ENCODE data around the gene PHF21A.

PHF21A gene

DNA sequence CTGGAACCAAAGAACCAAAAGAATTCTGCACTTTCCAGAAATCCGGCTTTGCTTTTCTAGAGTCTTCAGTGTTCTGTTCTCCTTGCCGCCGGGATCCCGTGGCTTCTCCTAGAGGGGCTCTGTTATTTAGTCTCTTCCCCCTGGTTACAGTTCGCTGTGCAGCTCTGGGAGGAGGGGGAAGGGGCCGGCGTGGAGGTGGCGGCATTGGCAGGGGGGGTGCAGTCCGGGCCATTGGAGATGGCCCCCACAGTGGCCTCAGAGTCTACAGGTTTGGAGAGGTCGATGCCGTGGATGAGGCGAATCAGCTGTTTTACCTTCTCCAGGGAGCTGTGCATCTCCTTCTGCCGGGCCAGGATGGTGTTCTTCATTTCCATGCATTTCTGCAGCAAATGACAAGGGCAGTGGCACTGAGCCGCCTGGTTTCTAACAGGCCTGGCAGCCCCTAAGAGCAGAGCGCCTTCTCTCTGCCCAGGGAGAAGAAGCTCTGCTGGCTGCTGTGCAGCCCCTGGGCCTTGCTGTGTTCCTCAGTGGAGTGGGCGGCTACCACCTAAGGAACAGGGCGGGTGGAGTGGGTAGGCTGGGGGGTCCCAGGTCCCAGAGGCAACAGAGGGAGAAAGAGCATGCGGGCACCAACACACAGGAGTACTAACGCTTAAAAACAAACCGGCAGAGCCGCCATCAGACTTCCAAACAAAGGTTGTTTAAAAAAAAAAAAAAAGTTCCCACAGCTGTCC is 187.2 kb downstream of the PHF21A start:
- no peak for DNase-seq (ENCODE audit: low read depth)

- DNase-seq (ENCODE audit: low read depth), result no peak
Observed at GRCh38 chr11:45933131-45933831, 188.0 kb downstream of the PHF21A start.

- no peak for DNase-seq (ENCODE audit: low read depth)
Observed at GRCh38 chr11:45932217-45932616, 189.0 kb downstream of the PHF21A start.

- DNase-seq (ENCODE audit: low read depth), result no peak
Observed at GRCh38 chr11:45931739-45932138, 189.5 kb downstream of the PHF21A start.

GRCh38 chr11:45930951-45931570 is 190.2 kb downstream of the PHF21A start:
- no peak for DNase-seq (ENCODE audit: low read depth)

DNA sequence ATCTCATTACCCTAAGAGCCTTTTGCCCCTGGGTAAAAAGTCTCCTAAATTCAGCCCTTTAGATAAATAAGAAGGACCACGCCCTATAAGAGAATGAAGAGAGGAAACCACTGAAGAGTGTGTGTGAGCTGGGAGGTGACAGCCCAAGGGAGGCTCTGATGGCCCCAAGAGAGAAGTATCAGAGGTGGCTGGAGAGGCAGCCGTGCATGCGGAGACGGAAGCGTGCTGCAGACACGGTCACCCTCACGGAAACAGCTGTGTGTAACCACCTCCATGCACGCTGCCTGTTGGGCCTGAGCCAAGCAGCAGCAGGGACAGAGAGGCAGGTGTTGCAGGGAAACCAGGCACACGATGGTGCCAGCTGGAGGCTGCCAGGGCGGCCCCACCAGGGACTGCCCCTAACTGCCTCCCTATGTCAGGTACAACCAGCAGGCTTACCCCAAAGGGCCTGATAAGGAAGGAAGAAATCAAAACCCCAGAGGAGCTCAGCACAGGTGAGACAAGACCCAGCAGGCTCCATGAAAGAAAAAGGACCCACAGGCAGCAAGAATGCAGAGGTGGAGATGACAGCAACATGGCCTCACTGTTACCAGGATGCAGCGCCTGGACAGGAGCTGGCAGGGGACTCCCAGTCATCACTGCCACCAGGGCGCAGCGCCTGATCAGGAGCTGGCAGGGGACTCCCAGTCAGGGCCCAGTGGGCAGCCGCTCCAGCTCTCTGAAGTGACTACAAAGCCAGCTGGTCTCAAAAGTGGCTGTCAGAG is 191.0 kb downstream of the PHF21A start:
- DNase-seq (ENCODE audit: low read depth), result no peak

GRCh38 chr11:45929486-45930030 is 191.7 kb downstream of the PHF21A start:
- DNase-seq (ENCODE audit: low read depth), result no peak

- no peak for DNase-seq (ENCODE audit: low read depth)
Observed at GRCh38 chr11:45928535-45929215, 192.6 kb downstream of the PHF21A start.

DNA sequence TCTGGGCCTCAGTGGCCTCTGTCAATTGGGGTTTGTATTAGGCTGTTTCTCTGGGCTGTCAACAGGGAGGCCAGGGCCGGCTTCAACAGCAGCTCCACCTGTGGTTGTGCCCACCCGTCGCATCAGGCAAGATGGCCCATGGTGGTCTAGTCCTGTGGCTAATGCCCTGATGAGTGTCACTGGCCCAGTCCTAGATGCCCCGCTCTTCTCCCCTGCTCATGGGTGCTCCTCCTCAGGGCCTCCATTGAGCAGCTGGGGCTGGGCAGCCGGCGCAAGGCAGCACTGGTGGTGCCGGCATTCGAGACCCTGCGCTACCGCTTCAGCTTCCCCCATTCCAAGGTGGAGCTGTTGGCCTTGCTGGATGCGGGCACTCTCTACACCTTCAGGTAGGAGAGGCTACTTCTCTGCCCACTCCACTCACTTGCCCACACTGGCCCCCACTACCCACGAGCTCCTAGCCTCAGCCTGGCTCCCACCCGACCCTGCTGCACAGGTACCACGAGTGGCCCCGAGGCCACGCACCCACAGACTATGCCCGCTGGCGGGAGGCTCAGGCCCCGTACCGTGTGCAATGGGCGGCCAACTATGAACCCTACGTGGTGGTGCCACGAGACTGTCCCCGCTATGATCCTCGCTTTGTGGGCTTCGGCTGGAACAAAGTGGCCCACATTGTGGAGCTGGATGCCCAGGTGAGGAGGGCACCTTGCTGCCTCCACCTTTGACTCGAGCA is 193.4 kb downstream of the PHF21A start:
- DNase-seq (ENCODE audit: low read depth), result no peak

GRCh38 chr11:45927332-45927683 is 193.9 kb downstream of the PHF21A start:
- no peak for DNase-seq (ENCODE audit: low read depth)

DNA sequence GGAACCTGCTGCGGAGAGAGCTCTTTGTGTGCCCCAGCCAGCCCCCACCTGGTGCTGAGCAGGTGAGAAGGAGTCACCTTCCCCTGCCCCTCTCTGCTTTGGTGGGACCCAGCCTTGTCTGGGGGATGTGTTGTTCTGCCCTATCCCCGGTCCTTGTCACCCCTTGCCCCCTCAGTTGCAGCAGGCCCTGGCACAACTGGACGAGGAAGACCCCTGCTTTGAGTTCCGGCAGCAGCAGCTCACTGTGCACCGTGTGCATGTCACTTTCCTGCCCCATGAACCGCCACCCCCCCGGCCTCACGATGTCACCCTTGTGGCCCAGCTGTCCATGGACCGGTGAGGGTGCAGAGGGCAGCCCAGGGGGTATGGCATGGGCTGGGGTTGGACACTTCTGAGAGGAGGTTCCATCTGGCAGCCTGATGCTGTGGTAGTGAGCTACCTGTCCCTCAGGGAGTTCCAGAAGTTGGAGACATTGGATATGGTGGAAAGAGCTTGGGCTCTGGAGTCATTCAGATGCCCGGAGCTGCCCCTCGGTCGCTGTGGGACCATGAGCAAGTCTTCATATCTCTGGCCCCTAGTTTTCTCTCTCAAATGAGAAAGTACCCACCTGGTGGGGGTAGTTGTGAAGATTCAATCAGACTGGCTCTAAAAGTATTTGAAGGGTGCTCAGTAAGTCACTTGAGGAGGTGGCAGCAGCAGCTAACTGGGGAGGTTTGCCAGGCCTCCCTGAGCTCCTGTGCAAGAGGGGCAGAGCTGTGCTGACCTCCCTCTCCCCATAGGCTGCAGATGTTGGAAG is 194.5 kb downstream of the PHF21A start:
- DNase-seq (ENCODE audit: low read depth), result no peak

DNA sequence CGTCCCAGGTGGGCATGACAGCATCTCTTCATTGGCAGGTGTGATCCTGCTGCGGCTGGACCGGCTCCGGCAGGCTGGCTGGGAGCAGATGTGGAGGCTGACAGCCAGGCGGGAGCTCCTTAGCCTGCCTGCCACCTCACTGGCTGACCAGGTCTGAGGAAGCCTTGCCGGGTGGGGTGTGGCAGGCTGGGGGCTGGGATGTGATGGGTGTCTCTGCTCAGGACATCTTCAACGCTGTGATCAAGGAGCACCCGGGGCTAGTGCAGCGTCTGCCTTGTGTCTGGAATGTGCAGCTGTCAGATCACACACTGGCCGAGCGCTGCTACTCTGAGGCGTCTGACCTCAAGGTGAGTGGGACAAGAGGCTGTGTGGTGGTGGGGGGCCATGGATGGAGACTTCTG is 195.3 kb downstream of the PHF21A start:
- DNase-seq (ENCODE audit: low read depth), result no peak

DNA sequence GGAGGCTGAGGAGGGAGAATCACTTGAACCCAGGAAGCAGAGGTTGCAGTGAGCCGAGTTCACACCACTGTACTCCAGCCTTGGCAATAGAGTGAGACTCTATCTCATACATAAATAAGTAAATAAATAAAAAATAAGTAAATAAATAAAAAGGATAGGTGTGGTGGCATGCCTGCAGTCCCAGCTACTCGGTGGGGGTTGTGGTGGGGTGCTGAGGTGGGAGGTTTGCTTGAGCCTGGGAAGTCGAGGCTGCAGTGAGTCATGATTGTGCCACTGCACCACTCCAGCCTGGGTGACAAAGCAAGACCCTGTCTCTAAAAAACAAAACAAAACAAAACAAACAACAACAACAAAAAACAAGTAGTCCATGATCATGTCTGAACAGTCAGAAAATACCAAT is 195.7 kb downstream of the PHF21A start:
- no peak for DNase-seq (ENCODE audit: low read depth)

DNA sequence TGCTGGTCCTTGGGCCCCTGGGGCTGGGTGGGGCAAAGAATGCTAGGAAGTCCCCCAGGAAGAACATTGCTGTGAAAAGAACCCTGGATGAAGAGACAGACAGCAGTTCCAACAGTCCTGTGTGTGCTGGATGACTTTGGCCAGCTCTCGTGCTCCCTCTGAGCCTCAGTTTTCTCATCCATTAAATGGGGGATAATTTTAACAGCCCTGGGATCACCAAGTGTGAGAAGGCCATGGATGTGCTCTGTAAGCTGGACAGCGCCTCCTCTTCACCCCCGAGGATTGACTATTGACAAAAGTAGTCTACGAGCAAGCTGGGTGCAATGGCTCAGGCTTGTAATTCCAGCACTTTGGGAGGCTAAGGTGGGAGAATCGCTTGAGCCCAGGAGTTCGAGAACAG is 196.3 kb downstream of the PHF21A start:
- DNase-seq (ENCODE audit: low read depth), result no peak

- no peak for DNase-seq (ENCODE audit: low read depth)
Observed at GRCh38 chr11:45924036-45924915, 197.0 kb downstream of the PHF21A start.

DNA sequence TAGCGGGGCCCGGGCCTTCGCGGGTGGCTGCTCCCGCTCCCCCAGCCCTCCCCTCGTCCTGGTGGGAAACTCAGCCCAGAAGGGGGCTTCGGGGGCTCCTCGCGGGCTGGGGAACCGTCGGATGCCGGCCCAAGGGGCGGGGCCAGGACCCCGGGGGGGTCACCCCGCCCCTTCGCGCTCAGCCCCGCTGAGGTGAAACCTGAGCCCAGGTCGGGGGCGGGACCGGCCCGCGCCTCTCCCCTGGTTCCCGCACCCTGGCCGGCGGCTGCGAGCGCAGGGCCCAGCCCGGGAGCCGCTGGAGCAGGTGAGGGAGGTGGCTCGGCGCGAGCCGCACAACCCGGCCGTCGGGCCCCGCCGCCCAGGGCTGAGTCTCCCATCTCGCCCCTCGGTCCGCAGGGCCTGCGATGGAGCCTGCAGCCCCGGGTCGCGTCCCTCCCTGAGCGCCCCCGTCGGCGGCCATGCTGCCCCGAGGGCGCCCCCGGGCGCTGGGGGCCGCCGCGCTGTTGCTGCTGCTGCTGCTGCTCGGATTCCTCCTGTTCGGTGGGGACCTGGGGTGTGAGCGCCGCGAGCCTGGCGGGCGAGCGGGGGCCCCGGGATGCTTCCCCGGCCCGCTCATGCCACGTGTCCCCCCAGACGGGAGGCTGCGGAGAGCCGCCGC is 198.7 kb downstream of the PHF21A start, which contains the start of gene LARGE2:
LARGE2 (plus strand) TSS at position 232 of the 658 bp plus-strand sequence; CDS start at position 459, 227 bp downstream.
- no peak for DNase-seq (ENCODE audit: low read depth)

DNA sequence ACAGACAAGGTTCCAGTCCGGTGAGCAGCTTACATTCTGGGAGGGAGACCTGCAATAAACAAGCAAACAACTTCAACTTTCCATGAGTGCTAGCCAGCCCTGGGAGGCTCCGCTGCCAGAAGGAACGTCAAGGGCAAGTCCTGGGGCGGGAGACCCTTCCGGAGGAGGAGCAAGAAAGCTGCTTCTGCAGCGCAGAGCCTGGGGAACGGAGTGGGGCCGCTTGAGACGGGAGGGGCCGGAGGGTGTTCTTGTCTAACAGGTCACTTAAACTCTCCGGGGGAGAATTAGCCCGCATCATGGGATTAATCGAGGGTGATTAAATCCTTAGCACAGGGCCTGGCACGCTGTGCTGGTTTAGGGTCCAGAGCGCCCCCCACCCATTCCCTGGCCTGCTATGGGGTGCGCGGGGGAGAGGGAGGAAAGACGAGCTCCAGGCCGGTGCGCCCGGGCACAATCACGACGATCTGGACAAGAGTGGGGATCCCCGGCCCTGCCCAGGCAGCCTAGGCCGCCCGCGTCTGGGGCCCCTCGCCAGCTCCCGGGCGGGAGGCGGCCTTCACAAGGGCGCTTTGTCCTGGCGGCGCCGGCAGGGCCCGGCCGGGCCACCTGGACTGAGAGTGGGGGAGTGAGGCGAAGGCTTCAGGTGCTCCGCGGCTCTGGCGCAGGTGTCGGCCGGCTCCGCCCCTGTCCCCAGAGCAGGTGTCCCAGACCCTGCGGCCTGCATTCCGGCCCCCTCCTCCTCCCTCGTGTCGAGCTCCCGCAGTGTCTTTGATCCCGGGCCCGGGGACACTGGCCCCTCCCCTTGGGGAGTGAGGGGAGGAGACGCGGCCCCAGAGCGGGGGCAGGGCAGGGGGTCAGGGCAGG is 199.5 kb downstream of the PHF21A start:
- DNase-seq (ENCODE audit: low read depth), result no peak
